GM12875 (cell line): ENCODE measurements around the gene NABP2.

ENCODE experiments used
- H3K4me3 ChIP-seq: one replicate; pipeline ENCODE4 v1.5.1; 2011; ENCODE audit warnings: low read depth, low read length, control low read depth
- TF ChIP-seq, protein P1 (sequence below): IDR thresholded peaks from 2 replicates; pipeline ENCODE4 v1.5.1; 2011; ENCODE audit warnings: low read depth, mild to moderate bottlenecking, control low read depth, inconsistent platforms, low read length, moderate library complexity, borderline replicate concordance; ENCODE audit not compliant: insufficient read depth

The NABP2 gene

DNA sequence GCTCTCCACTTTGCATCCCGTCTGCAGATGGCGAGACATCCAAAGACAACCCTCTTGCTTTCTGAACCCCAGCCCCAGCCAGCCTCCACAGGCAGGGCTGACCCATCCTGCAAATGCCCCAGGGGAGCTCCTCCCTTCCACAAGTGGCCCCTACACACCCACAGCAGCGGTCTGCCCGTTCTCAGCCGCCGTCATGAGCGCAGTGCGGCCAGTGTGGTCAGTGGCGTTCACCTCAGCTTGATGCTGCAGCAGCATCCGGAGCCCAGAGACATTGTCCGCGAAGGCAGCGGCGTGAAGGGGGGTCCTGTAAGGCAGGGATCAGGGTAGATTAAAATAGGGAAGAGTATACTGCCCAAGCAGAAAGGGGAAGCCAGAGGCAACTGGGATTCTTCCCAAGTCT, 20.4 kb downstream of the NABP2 start:
- H3K4me3 ChIP-seq: no peak overlapping the region
- TF ChIP-seq, protein P1, sequence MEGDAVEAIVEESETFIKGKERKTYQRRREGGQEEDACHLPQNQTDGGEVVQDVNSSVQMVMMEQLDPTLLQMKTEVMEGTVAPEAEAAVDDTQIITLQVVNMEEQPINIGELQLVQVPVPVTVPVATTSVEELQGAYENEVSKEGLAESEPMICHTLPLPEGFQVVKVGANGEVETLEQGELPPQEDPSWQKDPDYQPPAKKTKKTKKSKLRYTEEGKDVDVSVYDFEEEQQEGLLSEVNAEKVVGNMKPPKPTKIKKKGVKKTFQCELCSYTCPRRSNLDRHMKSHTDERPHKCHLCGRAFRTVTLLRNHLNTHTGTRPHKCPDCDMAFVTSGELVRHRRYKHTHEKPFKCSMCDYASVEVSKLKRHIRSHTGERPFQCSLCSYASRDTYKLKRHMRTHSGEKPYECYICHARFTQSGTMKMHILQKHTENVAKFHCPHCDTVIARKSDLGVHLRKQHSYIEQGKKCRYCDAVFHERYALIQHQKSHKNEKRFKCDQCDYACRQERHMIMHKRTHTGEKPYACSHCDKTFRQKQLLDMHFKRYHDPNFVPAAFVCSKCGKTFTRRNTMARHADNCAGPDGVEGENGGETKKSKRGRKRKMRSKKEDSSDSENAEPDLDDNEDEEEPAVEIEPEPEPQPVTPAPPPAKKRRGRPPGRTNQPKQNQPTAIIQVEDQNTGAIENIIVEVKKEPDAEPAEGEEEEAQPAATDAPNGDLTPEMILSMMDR: no peak

DNA sequence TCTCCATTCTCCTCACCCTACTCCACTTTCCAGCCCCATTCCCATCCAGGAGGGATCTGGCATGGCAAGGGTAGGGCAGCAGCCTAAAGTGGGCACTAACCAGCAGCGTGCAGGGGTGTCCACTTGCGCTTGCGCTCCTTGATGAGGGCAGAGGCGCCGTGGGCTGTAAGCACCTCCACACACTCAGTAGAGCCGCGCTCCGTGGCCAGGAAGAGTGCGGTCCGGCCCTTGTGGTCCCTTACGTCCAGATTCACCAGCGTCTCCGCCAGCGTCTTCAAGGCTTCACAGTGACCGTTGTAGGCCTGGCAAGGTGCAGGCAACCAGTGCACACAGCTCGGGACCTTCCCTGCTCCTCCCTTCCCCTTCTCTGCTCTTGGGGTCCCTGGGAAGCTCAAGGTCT, 23.8 kb downstream of the NABP2 start:
- H3K4me3 ChIP-seq: no peak overlapping the region
- TF ChIP-seq, protein P1: no peak

DNA sequence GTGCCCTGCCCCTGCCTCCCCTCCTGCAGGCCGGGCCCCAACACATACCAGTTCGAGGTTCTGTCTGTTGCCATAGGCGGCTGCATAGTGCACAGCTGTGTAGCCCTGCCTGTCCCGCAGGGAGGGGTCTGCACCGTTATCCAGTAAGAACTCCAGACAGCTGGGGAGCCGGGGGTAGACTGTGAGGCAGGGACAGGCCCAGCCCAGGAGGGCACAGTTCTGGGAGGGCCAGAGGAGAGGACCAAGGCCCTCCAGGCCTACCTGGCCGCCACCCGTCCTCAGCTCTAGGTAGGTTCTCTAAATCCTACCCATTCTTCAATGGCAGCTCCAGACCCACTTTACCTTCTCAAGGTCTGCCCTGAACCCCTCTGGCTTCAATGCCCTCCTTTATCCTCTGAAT, 24.6 kb downstream of the NABP2 start:
- TF ChIP-seq, protein P1: no peak
- H3K4me3 ChIP-seq: no peak overlapping the region

DNA sequence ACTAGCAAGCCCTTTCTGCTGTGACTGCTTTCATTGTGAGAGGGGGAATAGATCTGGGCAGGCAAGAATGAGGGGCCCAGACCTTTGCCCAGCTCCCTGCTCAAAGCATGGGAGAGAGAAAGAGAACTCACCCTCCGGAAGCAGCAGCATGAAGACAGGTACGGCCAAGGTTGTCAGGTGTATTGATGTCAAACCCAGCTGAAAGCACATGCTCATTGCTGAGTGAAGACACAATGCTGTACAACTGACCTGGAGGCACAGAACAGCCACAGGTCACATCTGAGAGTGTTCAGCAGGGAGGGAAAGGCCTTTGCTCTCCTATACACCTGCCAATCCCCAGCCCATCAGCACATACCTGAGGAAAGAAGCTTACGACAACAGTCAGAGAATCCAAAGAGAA, 28.5 kb downstream of the NABP2 start:
- TF ChIP-seq, protein P1: no peak
- no peak overlapping the region for H3K4me3 ChIP-seq

DNA sequence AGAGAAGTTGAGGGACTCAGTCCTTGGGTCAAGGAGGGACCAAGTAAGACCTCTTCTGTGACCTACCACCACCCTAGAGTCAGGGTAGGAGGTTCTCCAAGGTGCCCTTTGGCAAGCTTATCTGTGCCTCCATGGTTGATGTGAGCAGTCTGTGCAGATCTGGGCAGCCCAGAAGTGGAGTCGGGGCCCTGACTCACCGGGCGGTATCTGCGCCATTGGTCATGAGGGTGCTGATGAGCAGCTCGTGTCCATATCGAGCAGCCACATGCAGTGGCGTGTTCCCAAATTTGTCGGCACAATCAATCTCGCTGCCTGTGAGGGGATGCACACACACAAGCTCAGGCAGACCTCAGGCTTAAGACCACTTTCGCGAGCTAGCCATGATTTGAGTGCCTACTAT, 28.9 kb downstream of the NABP2 start:
- TF ChIP-seq, protein P1: no peak

DNA sequence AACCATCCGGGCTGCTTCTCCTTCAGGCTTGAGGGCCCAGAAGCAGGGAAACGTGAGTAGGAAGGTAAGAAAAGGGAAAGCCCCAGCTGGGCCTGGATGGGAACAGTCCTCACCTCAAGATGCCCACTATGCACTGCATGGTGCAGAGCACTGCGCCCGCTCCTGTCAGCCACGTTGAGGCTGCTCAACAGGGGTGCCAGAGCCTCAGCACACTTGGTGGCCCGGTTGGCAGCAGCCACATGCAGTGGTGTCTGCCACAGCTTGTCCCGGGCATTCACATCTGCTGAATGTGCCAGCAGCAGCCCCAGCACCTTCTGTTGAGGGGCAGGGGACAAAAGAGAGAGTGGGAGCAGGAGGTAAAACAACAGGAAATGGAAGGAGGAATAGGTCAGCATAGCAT, 31.5 kb downstream of the NABP2 start:
- TF ChIP-seq, protein P1: no peak
- no peak overlapping the region for H3K4me3 ChIP-seq

More for the DNA sequence above, 28.9 kb downstream of the NABP2 start:
- no peak overlapping the region for H3K4me3 ChIP-seq

DNA sequence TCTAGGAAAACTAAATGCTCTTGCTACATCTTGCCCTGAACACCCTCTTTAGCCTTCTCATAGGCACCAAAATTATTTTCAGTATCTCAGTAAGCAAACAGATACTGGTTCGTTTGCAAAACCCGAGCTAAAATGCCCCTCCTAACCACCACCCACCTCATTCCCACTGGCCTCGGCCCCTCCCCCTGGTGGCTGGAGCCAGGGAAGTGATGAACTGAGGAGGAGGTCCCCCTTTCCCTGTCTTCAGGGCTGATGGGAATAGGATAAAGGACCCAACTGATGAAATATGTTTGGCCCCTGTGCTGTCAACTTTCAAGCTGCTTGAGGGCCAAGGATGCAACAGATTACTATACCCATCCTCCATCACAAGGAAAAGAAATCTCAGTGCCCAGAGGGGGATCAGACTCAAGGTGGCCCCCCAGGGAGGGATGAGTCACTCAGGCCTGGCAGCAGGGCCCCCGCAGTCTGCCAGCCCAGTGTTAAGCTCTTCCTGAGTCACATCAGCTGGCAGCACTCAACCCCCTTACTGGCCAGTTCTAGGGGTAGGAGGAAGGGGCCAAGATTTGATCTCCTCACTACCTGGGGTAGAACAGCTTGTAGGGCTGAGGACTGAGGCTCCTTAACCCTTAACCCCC, 32.3 kb downstream of the NABP2 start:
- H3K4me3 ChIP-seq: no peak overlapping the region
- TF ChIP-seq, protein P1: 0 out of 2 replicates have a peak, but pooled peaks have one; percentile 3
